Gastroesophageal sphincter (tissue), 4 donors: Measurements from ENCODE around the gene PAEP. TPM values are rescaled to one million over a fixed set of nuclear protein-coding genes. Genes with fewer than 3 reads are reported as not detected.

ENCODE experiments used
- ATAC-seq: fragments of 150-250 bp; one replicate; pipeline ENCODE4 v1.9.1; 2016; ENCODE audit warnings: mild to moderate bottlenecking, moderate library complexity
- H3K27ac ChIP-seq, 4 donors: fragments of 200-600 bp; sonication (generic) in 3 of 4; 1 replicate in 3 of 4; 2 replicates in 1 of 4; pipeline ENCODE4 v1.5.1; 2016 to 2019
- H3K27me3 ChIP-seq: fragments of 200-600 bp; sonication (generic); one replicate; pipeline ENCODE4 v1.5.1; 2019
- H3K36me3 ChIP-seq, 2 donors: fragments of 200-600 bp; sonication (generic); one replicate each; pipeline ENCODE4 v1.5.1; 2019; ENCODE audit warnings: control low read depth in 1 of 2
- H3K4me1 ChIP-seq, 3 donors: fragments of 200-600 bp; sonication (generic); 1 replicate in 2 of 3; 2 replicates in 1 of 3; pipeline ENCODE4 v1.5.1; 2016 to 2019; ENCODE audit warnings: control low read depth in 2 of 3
- H3K4me3 ChIP-seq, 2 donors: fragments of 200-600 bp; sonication (generic); one replicate each; pipeline ENCODE4 v1.5.1; 2019; ENCODE audit warnings: mild to moderate bottlenecking in 1 of 2, moderate library complexity in 1 of 2
- H3K9me3 ChIP-seq, 3 donors: fragments of 200-600 bp; sonication (generic); one replicate each; pipeline ENCODE4 v1.5.1; 2017 to 2019; ENCODE audit warnings: control low read depth in 2 of 3
- CTCF ChIP-seq, 4 experiments: fragments of 200-600 bp in 2 of 4; fragments of 450-650 bp in 2 of 4; sonication (generic) in 1 of 4; IDR thresholded peaks; one replicate each; pipeline ENCODE4 v1.5.1; 2017 to 2019; ENCODE audit warnings: antibody characterized with exemption in 4 of 4, mild to moderate bottlenecking in 2 of 4, moderate library complexity in 2 of 4
- EP300 ChIP-seq: sonication (generic); formaldehyde crosslinking; IDR thresholded peaks from one replicate; pipeline ENCODE4 v1.6.1; 2017; ENCODE audit warnings: antibody characterized with exemption, mild to moderate bottlenecking
- POLR2A ChIP-seq, 2 donors: fragments of 450-650 bp; IDR thresholded peaks; one replicate each; pipeline ENCODE4 v1.6.1; 2017; ENCODE audit warnings: antibody characterized with exemption in 2 of 2, mild to moderate bottlenecking in 2 of 2, moderate library complexity in 1 of 2
- POLR2AphosphoS5 ChIP-seq: sonication (generic); formaldehyde crosslinking; IDR thresholded peaks from one replicate; pipeline ENCODE4 v1.6.1; 2017; ENCODE audit warnings: antibody characterized with exemption
- WGBS, 2 donors: methylation state at CpG; one replicate each; pipeline ENCODE4 v1.1.5; 2018; ENCODE audit warnings: low coverage in 1 of 2; 5-methylcytosine and 5-hydroxymethylcytosine counted together
- total RNA-seq, 4 donors: library from RNA; depleted of rRNA; stranded (reverse); fragments of >200 nt; gene quantifications; one replicate each; pipeline ENCODE4 v1.1.0, GENCODE V29; 2016

Gene PAEP
- total RNA-seq, 4 donors from 2014 or later = not detected

GRCh38 chr9:135581636-135582426 lies 20.3 kb downstream of the PAEP start:
- no peak overlapping the region for H3K27ac ChIP-seq
- no peak for TF ChIP-seq POLR2AphosphoS5
- TF ChIP-seq CTCF (IDR thresholded peaks at IDR 0.05) = no peak
- TF ChIP-seq POLR2A (IDR thresholded peaks at IDR 0.05) = no peak
- H3K9me3 ChIP-seq = no peaks in the 10 kb centered on the region
- H3K27me3 ChIP-seq = peaks cover 65% of the 10 kb centered on the region
- no peaks in the 10 kb centered on the region for H3K4me1 ChIP-seq
- WGBS, 2 donors = 81 to 94% methylated on average over 14 to 15 of the region's 18 CpGs
- H3K4me3 ChIP-seq = no peak overlapping the region
- H3K36me3 ChIP-seq = no peaks in the 10 kb centered on the region
- ATAC-seq = no peak

GRCh38 chr9:135582541-135582940 lies 21.0 kb downstream of the PAEP start:
- H3K9me3 ChIP-seq = no peaks in the 10 kb centered on the region
- peaks cover 62% of the 10 kb centered on the region for H3K27me3 ChIP-seq
- no peaks in the 10 kb centered on the region for H3K4me1 ChIP-seq
- H3K27ac ChIP-seq = no peak overlapping the region
- ATAC-seq = no peak
- H3K4me3 ChIP-seq = no peak overlapping the region
- WGBS, 2 donors = 83% methylated on average over 2 of the region's 14 CpGs; no CpG with 5 or more reads in 1 of the 2 donors
- no peaks in the 10 kb centered on the region for H3K36me3 ChIP-seq
- no peak for TF ChIP-seq CTCF (IDR thresholded peaks at IDR 0.05)
- no peak for TF ChIP-seq POLR2AphosphoS5
- TF ChIP-seq POLR2A (IDR thresholded peaks at IDR 0.05) = no peak
- TF ChIP-seq EP300 = no peak

GRCh38 chr9:135582966-135583687 lies 21.6 kb downstream of the PAEP start:
- 95% methylated on average over 4 of the region's 19 CpGs; no CpG with 5 or more reads in 1 of the 2 donors for WGBS, 2 donors
- Histone ChIP-seq H3K4me3 (no peak overlapping the region), H3K27me3 (peaks cover 62% of the 10 kb centered on the region), H3K9me3 (no peaks in the 10 kb centered on the region), H3K4me1 (no peaks in the 10 kb centered on the region), H3K27ac (no peak overlapping the region), H3K36me3 (no peaks in the 10 kb centered on the region)
- TF ChIP-seq POLR2AphosphoS5 (no peak), POLR2A (IDR thresholded peaks at IDR 0.05) (no peak), CTCF (IDR thresholded peaks at IDR 0.05) (no peak), EP300 (no peak)
- no peak for ATAC-seq

- Histone ChIP-seq H3K27me3 (peaks cover 66% of the 10 kb centered on the region), H3K36me3 (no peaks in the 10 kb centered on the region), H3K9me3 (no peaks in the 10 kb centered on the region), H3K4me3 (no peak overlapping the region), H3K4me1 (no peaks in the 10 kb centered on the region), H3K27ac (no peak overlapping the region)
- no peak for ATAC-seq
- no peak for TF ChIP-seq POLR2A (IDR thresholded peaks at IDR 0.05)
- no peak for TF ChIP-seq EP300
- no peak for TF ChIP-seq POLR2AphosphoS5
- no peak for TF ChIP-seq CTCF (IDR thresholded peaks at IDR 0.05)
- WGBS, 2 donors = 100% methylated on average over 1 of the region's 16 CpGs; no CpG with 5 or more reads in 1 of the 2 donors
Measured at GRCh38 chr9:135583688-135584011, 22.1 kb downstream of the PAEP start.

GRCh38 chr9:135584371-135584770 lies 22.8 kb downstream of the PAEP start:
- H3K9me3 ChIP-seq = no peaks in the 10 kb centered on the region
- H3K36me3 ChIP-seq = no peaks in the 10 kb centered on the region
- no peak overlapping the region for H3K4me3 ChIP-seq
- WGBS, 2 donors = 20% methylated on average over 1 of the region's 5 CpGs; no CpG with 5 or more reads in 1 of the 2 donors
- H3K27ac ChIP-seq = no peak overlapping the region
- H3K27me3 ChIP-seq = peaks cover 71% of the 10 kb centered on the region
- no peak for ATAC-seq
- no peak for TF ChIP-seq POLR2A (IDR thresholded peaks at IDR 0.05)
- TF ChIP-seq POLR2AphosphoS5 = no peak
- no peak for TF ChIP-seq CTCF (IDR thresholded peaks at IDR 0.05)
- TF ChIP-seq EP300 = no peak
- no peaks in the 10 kb centered on the region for H3K4me1 ChIP-seq
